GM12892 (cell line): ENCODE measurements around the gene PDE4A.

Experiments used
- POLR2A ChIP-seq: IDR thresholded peaks from 2 replicates; pipeline ENCODE4 v1.6.1; 2011; ENCODE audit warnings: low read depth, low read length, control low read depth
- POLR2AphosphoS5 ChIP-seq: IDR thresholded peaks from 2 replicates; pipeline ENCODE4 v1.6.1; 2011; ENCODE audit warnings: low read depth, low read length, control low read depth
- TAF1 ChIP-seq: IDR thresholded peaks from 2 replicates; pipeline ENCODE4 v1.6.1; 2011; ENCODE audit warnings: low read depth, mild to moderate bottlenecking, control low read depth, low read length, borderline replicate concordance

DNA sequence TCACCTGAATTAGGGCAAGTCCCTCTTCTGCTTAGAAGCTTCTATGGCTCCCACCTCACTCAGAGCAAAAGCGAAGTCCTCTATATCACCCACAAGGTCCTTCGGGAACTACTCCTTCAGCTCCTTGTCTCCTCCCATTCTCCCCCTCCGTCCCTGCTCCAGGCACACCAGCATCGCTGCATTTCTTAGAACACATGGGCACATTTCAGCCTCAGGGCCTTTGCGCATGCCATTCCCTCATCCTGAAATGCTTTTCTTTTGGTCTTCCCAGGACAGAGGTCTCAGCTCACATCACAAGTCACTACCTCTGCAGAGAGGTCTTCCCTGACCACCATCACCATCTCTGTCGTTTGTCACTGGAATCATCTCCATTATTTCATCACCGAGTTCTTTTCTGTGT is 92.9 kb downstream of the PDE4A start:
- no peak for TF ChIP-seq POLR2A
- TF ChIP-seq TAF1, result no peak
- TF ChIP-seq POLR2AphosphoS5, result no peak
